Caco-2 (cell line): ENCODE results near the gene KDM3B. TPM values are rescaled to one million over a fixed set of nuclear protein-coding genes. Genes with fewer than 3 reads are reported as not detected.

Experiments used
- BruUV-seq: library from RNA; stranded (reverse); fragments of 400-500 nt; replicated peaks from 2 replicates; lab custom pipeline; 2021; lab: Mats Ljungman, UMichigan
- CTCF ChIA-PET: fragments of 300-600 bp; sonication (Branson Sonifier 250); formaldehyde crosslinking; loops from one replicate; lab custom pipeline; 2022; ENCODE audit warnings: antibody characterized with exemption; lab: Charles Lee
- POLR2A ChIA-PET: fragments of 300-600 bp; sonication (Branson Sonifier 250); formaldehyde crosslinking; loops from one replicate; lab custom pipeline; 2022; ENCODE audit warnings: antibody characterized with exemption; lab: Charles Lee
- DNase-seq, 2 experiments: peaks; one replicate each; pipeline versions ENCODE4 v3.0.0 to v3.0.0-alpha.2; 2020 to 2022
- H3K27me3 ChIP-seq: replicated peaks from 2 replicates; pipeline ENCODE4 v1.6.0; 2011; ENCODE audit warnings: low read length; ENCODE audit not compliant: control insufficient read depth, insufficient read depth
- H3K36me3 ChIP-seq: 2 replicates; pipeline ENCODE4 v1.5.1; 2011; ENCODE audit warnings: low read length; ENCODE audit not compliant: control insufficient read depth, insufficient read depth
- H3K4me1 ChIP-seq: fragments of 250-450 bp; sonication (Bioruptor Pico); 2 replicates; pipeline ENCODE4 v1.5.1; 2020; ENCODE audit warnings: mild to moderate bottlenecking
- H3K4me3 ChIP-seq: 2 replicates; pipeline ENCODE4 v1.5.1; 2011; ENCODE audit warnings: low read depth, mild to moderate bottlenecking, control low read depth, low read length
- H3K9me3 ChIP-seq: fragments of 250-450 bp; sonication (Bioruptor Pico); 2 replicates; pipeline ENCODE4 v1.5.1; 2020; ENCODE audit warnings: mild to moderate bottlenecking, moderate library complexity
- H3K27ac Mint-ChIP-seq: one replicate; pipeline ENCODE4 v1.8.0; 2022; ENCODE audit warnings: mixed read lengths; ENCODE audit not compliant: unreplicated experiment
- H3K27me3 Mint-ChIP-seq: one replicate; pipeline ENCODE4 v1.8.0; 2022; ENCODE audit warnings: mixed read lengths; ENCODE audit not compliant: insufficient read depth, unreplicated experiment
- H3K36me3 Mint-ChIP-seq: one replicate; pipeline ENCODE4 v1.8.0; 2022; ENCODE audit warnings: mild to moderate bottlenecking, mixed read lengths; ENCODE audit not compliant: insufficient read depth, unreplicated experiment
- H3K4me1 Mint-ChIP-seq: one replicate; pipeline ENCODE4 v1.8.0; 2022; ENCODE audit warnings: low read depth, mixed read lengths; ENCODE audit not compliant: unreplicated experiment
- H3K4me3 Mint-ChIP-seq: one replicate; pipeline ENCODE4 v1.8.0; 2022; ENCODE audit warnings: mild to moderate bottlenecking, moderate library complexity, mixed read lengths; ENCODE audit not compliant: unreplicated experiment
- H3K9me3 Mint-ChIP-seq: one replicate; pipeline ENCODE4 v1.8.0; 2022; ENCODE audit warnings: mixed read lengths; ENCODE audit not compliant: unreplicated experiment
- intact Hi-C: fragments of 100-400 bp; cut with micrococcal nuclease; formaldehyde crosslinking; loops from one replicate; pipeline ENCODE4 v1.10.0; 2022; ENCODE audit not compliant: unreplicated experiment
- total RNA-seq: library from RNA; stranded (reverse); gene quantifications from 2 replicates; pipeline ENCODE4 v1.2.3, GENCODE V29; 2022
- TF ChIP-seq, protein P1 (sequence below), 2 experiments: fragments of 200-600 bp in 1 of 2; IDR thresholded peaks; 1 replicate in 1 of 2; 2 replicates in 1 of 2; pipeline versions ENCODE4 v1.5.1 to v1.8.0; 2011 to 2022; ENCODE audit warnings: antibody characterized with exemption in 1 of 2, control low read depth in 1 of 2, inconsistent platforms in 1 of 2, low read depth in 1 of 2, low read length in 1 of 2, mild to moderate bottlenecking in 1 of 2, moderate library complexity in 1 of 2; ENCODE audit not compliant: insufficient read depth in 1 of 2, severe bottlenecking in 1 of 2, unreplicated experiment in 1 of 2

KDM3B gene
- total RNA-seq, 1 experiment from 2014 or later, result 71.8 TPM

DNA sequence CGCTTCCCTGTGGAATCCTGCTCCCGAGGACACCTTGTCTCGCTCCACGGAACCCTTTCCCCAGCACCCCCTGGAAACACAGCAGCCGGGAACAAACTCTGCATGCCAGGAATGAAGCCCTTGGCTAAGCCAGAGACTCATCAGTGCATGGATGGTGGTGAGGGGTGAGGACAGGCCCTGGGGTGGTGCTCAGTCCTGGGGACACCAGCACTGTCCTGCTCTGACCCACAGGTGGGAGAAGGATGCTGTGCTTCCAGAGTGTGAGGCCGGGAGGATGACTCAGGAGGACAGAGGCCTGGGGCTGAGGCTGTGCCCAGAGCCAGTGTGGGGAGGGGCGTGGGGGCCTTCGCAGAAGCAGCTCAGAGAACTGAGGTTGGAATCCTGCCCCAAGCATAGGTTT, 101.6 kb downstream of the KDM3B start:
- H3K9me3 Mint-ChIP-seq, result no peaks in the 10 kb centered on the region
- DNase-seq, result no peak
- TF ChIP-seq, protein P1, sequence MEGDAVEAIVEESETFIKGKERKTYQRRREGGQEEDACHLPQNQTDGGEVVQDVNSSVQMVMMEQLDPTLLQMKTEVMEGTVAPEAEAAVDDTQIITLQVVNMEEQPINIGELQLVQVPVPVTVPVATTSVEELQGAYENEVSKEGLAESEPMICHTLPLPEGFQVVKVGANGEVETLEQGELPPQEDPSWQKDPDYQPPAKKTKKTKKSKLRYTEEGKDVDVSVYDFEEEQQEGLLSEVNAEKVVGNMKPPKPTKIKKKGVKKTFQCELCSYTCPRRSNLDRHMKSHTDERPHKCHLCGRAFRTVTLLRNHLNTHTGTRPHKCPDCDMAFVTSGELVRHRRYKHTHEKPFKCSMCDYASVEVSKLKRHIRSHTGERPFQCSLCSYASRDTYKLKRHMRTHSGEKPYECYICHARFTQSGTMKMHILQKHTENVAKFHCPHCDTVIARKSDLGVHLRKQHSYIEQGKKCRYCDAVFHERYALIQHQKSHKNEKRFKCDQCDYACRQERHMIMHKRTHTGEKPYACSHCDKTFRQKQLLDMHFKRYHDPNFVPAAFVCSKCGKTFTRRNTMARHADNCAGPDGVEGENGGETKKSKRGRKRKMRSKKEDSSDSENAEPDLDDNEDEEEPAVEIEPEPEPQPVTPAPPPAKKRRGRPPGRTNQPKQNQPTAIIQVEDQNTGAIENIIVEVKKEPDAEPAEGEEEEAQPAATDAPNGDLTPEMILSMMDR (IDR thresholded peaks at IDR 0.05; ENCODE audit: insufficient read depth in 1 of 2, low read depth in 1 of 2, low read length in 1 of 2, severe bottlenecking in 1 of 2, unreplicated experiment in 1 of 2), result no peak
- no peaks in the 10 kb centered on the region for H3K36me3 ChIP-seq
- H3K9me3 ChIP-seq, result no peaks in the 10 kb centered on the region
- no peaks in the 10 kb centered on the region for H3K27me3 Mint-ChIP-seq
- no peaks in the 10 kb centered on the region for H3K27me3 ChIP-seq
- no peak overlapping the region for H3K27ac Mint-ChIP-seq
- intact Hi-C loops, result no loop called here
- no peak overlapping the region for H3K4me3 ChIP-seq
- ChIA-PET CTCF (interaction anchor here (0.6 to 1.4 kb wide), 2 partner anchors 39 to 49 kb away, joined by 4 to 5 read pairs; no protein-coding TSS in a partner anchor), POLR2A (no interaction called here)
- no TSS peak for BruUV-seq
- H3K4me1 Mint-ChIP-seq, result no peaks in the 10 kb centered on the region
- no peaks in the 10 kb centered on the region for H3K36me3 Mint-ChIP-seq
- no peak overlapping the region for H3K4me3 Mint-ChIP-seq
- H3K4me1 ChIP-seq, result no peaks in the 10 kb centered on the region

DNA sequence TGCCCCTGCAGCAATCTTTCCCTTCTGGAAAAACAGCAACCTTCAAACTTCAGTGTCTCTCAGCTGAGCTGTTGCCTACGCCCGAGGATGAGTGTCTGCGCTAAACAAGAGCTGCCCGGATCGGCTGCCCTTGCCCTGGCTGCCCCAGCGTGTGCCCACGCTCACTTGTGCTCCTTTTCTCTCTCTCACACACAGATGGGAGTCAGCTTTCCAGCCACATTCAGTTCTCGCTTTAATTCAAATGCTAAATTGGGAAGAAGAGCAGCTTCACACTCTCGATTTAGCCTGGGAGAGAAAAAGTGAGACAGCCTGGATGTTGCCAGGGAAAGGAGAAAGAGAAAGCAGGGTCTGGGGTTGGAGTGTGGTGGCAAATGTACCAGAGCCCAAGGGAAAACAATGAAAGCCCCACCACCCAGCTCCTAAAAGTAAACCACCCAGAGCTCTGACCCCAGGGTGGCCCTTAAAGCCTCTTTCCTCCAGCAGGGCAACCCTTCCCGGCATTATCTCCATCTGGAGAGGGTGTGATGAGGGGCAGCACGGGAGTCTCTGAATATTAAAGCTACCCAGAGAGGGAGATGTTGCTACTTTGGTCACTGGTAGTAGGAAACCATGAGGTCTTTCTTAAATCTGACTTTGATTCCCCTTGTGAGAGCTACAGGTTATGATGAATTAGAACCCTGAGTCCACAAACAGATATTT, 102.9 kb downstream of the KDM3B start:
- BruUV-seq, result no TSS peak
- H3K36me3 ChIP-seq, result no peaks in the 10 kb centered on the region
- TF ChIP-seq, protein P1 (IDR thresholded peaks at IDR 0.05; ENCODE audit: insufficient read depth in 1 of 2, low read depth in 1 of 2, low read length in 1 of 2, severe bottlenecking in 1 of 2, unreplicated experiment in 1 of 2), result no peak
- Mint-ChIP-seq H3K27ac (no peak overlapping the region), H3K4me3 (no peak overlapping the region), H3K4me1 (no peaks in the 10 kb centered on the region), H3K36me3 (no peaks in the 10 kb centered on the region), H3K27me3 (no peaks in the 10 kb centered on the region), H3K9me3 (no peaks in the 10 kb centered on the region)
- POLR2A ChIA-PET, result interaction anchor here (0.9 to 1.7 kb wide), 3 partner anchors 10 to 120 kb away, joined by 3 to 7 read pairs (median 3); partner anchors contain the start of genes EGR1 and ETF1
- H3K9me3 ChIP-seq, result no peaks in the 10 kb centered on the region
- CTCF ChIA-PET, result interaction anchor here (0.9 to 1.4 kb wide), 3 partner anchors 47 to 530 kb away, joined by 4 read pairs; no protein-coding TSS in a partner anchor
- no peak overlapping the region for H3K4me3 ChIP-seq
- no peaks in the 10 kb centered on the region for H3K27me3 ChIP-seq
- H3K4me1 ChIP-seq, result no peaks in the 10 kb centered on the region
- intact Hi-C loops, result no loop called here
- DNase-seq, result no peak

DNA sequence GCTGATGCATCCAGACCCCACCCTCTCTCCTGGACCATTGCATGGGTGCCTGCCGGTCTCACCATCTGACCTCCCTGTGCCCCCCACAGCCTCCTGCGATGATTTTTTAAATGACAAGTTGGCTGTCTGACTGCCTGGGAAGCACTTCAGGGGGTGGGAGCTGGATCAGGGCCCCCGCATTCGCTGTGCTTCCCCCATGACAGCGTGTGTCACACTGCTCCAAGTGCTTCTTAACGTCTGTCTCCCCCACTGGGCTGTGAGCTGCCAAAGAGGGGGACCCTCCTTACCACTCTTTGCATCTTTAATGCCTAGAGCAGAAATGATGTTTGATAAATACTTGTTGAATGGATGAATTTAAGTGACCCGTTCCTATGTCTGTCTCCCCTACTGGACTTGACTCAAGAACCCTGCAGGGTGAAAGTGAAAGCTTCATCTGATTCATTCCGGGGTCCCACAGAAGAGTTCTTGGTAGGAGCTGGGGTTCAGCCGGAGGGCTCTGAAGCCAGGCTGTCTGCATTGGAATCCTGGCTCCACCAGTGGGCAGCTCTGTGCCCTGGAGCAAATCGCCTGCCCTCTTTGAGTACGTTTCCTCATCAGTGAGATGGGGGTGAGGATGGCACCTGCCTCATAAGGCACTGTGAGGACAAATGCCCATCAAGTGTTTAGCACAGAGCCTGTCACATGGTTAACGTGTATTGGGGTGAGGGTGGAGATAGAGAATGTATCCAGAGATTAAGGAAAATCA, 105.2 kb downstream of the KDM3B start:
- H3K9me3 Mint-ChIP-seq, result no peaks in the 10 kb centered on the region
- Histone ChIP-seq H3K9me3 (no peaks in the 10 kb centered on the region), H3K4me1 (no peaks in the 10 kb centered on the region), H3K27me3 (no peaks in the 10 kb centered on the region), H3K4me3 (no peak overlapping the region), H3K36me3 (no peaks in the 10 kb centered on the region)
- CTCF ChIA-PET, result interaction anchor here (0.6 kb wide), 1 partner anchor 213 kb away, joined by 3 read pairs; no protein-coding TSS in a partner anchor
- H3K27ac Mint-ChIP-seq, result no peak overlapping the region
- BruUV-seq, result no TSS peak
- H3K4me3 Mint-ChIP-seq, result no peak overlapping the region
- POLR2A ChIA-PET, result interaction anchor here (1.2 kb wide), 1 partner anchor 86 kb away, joined by 4 read pairs; no protein-coding TSS in a partner anchor
- no peaks in the 10 kb centered on the region for H3K36me3 Mint-ChIP-seq
- TF ChIP-seq, protein P1 (IDR thresholded peaks at IDR 0.05; ENCODE audit: insufficient read depth in 1 of 2, low read depth in 1 of 2, low read length in 1 of 2, severe bottlenecking in 1 of 2, unreplicated experiment in 1 of 2), result peak in 1 of 2 experiments; percentile 5
- no peak for DNase-seq
- no peaks in the 10 kb centered on the region for H3K27me3 Mint-ChIP-seq
- H3K4me1 Mint-ChIP-seq, result no peaks in the 10 kb centered on the region
- intact Hi-C loops, result no loop called here
